ENCODE results near the gene OPCML.

OPCML gene

GRCh38 chr11:132772703-132773545, 759.4 kb downstream of the OPCML start:
- Mint-ChIP-seq H3K4me3 (no peak overlapping the region), H3K27ac (no peak overlapping the region), H3K9me3 (peaks cover 5% of the 10 kb centered on the region), H3K4me1 (ENCODE audit: low read depth) (no peaks in the 10 kb centered on the region), H3K27me3 (ENCODE audit: low read depth) (no peaks in the 10 kb centered on the region), H3K36me3 (ENCODE audit: low read depth) (no peaks in the 10 kb centered on the region)

- Mint-ChIP-seq H3K4me3 (no peak overlapping the region), H3K4me1 (ENCODE audit: low read depth) (no peaks in the 10 kb centered on the region), H3K36me3 (ENCODE audit: low read depth) (no peaks in the 10 kb centered on the region), H3K27me3 (ENCODE audit: low read depth) (no peaks in the 10 kb centered on the region), H3K27ac (no peak overlapping the region), H3K9me3 (peaks cover 5% of the 10 kb centered on the region)
These were observed 760.6 kb downstream of the OPCML start for GRCh38 chr11:132771746-132772145.

GRCh38 chr11:132770829-132771530, 761.3 kb downstream of the OPCML start:
- no peaks in the 10 kb centered on the region for H3K27me3 Mint-ChIP-seq (ENCODE audit: low read depth)
- no peak overlapping the region for H3K27ac Mint-ChIP-seq
- H3K36me3 Mint-ChIP-seq (ENCODE audit: low read depth) = no peaks in the 10 kb centered on the region
- H3K9me3 Mint-ChIP-seq = no peaks in the 10 kb centered on the region
- H3K4me3 Mint-ChIP-seq = no peak overlapping the region
- H3K4me1 Mint-ChIP-seq (ENCODE audit: low read depth) = no peaks in the 10 kb centered on the region

- Mint-ChIP-seq H3K9me3 (peaks cover 20% of the 10 kb centered on the region), H3K4me1 (ENCODE audit: low read depth) (no peaks in the 10 kb centered on the region), H3K4me3 (no peak overlapping the region), H3K27me3 (ENCODE audit: low read depth) (no peaks in the 10 kb centered on the region), H3K36me3 (ENCODE audit: low read depth) (no peaks in the 10 kb centered on the region), H3K27ac (no peak overlapping the region)
These were observed 768.8 kb downstream of the OPCML start for GRCh38 chr11:132763503-132763902.

- Mint-ChIP-seq H3K4me1 (ENCODE audit: low read depth) (no peaks in the 10 kb centered on the region), H3K27me3 (ENCODE audit: low read depth) (no peaks in the 10 kb centered on the region), H3K36me3 (ENCODE audit: low read depth) (no peaks in the 10 kb centered on the region), H3K4me3 (no peak overlapping the region), H3K9me3 (peaks cover 13% of the 10 kb centered on the region), H3K27ac (no peak overlapping the region)
These were observed 776.4 kb downstream of the OPCML start for GRCh38 chr11:132755934-132756333.

GRCh38 chr11:132751516-132752250, 780.6 kb downstream of the OPCML start:
- no peaks in the 10 kb centered on the region for H3K4me1 Mint-ChIP-seq (ENCODE audit: low read depth)
- H3K36me3 Mint-ChIP-seq (ENCODE audit: low read depth) = no peaks in the 10 kb centered on the region
- H3K27ac Mint-ChIP-seq = no peak overlapping the region
- no peaks in the 10 kb centered on the region for H3K27me3 Mint-ChIP-seq (ENCODE audit: low read depth)
- H3K9me3 Mint-ChIP-seq = peaks cover 3% of the 10 kb centered on the region
- H3K4me3 Mint-ChIP-seq = no peak overlapping the region

GRCh38 chr11:132746305-132746704, 786.0 kb downstream of the OPCML start:
- H3K9me3 Mint-ChIP-seq = peaks cover 3% of the 10 kb centered on the region
- no peaks in the 10 kb centered on the region for H3K27me3 Mint-ChIP-seq (ENCODE audit: low read depth)
- no peak overlapping the region for H3K27ac Mint-ChIP-seq
- no peak overlapping the region for H3K4me3 Mint-ChIP-seq
- H3K36me3 Mint-ChIP-seq (ENCODE audit: low read depth) = no peaks in the 10 kb centered on the region
- no peaks in the 10 kb centered on the region for H3K4me1 Mint-ChIP-seq (ENCODE audit: low read depth)

GRCh38 chr11:132745306-132745705, 787.0 kb downstream of the OPCML start:
- Mint-ChIP-seq H3K4me1 (ENCODE audit: low read depth) (no peaks in the 10 kb centered on the region), H3K27ac (no peak overlapping the region), H3K9me3 (peaks cover 2% of the 10 kb centered on the region), H3K36me3 (ENCODE audit: low read depth) (no peaks in the 10 kb centered on the region), H3K4me3 (no peak overlapping the region), H3K27me3 (ENCODE audit: low read depth) (no peaks in the 10 kb centered on the region)

- H3K36me3 Mint-ChIP-seq (ENCODE audit: low read depth) = no peaks in the 10 kb centered on the region
- no peaks in the 10 kb centered on the region for H3K4me1 Mint-ChIP-seq (ENCODE audit: low read depth)
- no peak overlapping the region for H3K4me3 Mint-ChIP-seq
- no peak overlapping the region for H3K27ac Mint-ChIP-seq
- no peaks in the 10 kb centered on the region for H3K27me3 Mint-ChIP-seq (ENCODE audit: low read depth)
- H3K9me3 Mint-ChIP-seq = no peaks in the 10 kb centered on the region
These were observed 787.5 kb downstream of the OPCML start for GRCh38 chr11:132744771-132745170.

- no peak overlapping the region for H3K27ac Mint-ChIP-seq
- H3K9me3 Mint-ChIP-seq = no peaks in the 10 kb centered on the region
- H3K4me3 Mint-ChIP-seq = no peak overlapping the region
- H3K36me3 Mint-ChIP-seq (ENCODE audit: low read depth) = no peaks in the 10 kb centered on the region
- no peaks in the 10 kb centered on the region for H3K27me3 Mint-ChIP-seq (ENCODE audit: low read depth)
- no peaks in the 10 kb centered on the region for H3K4me1 Mint-ChIP-seq (ENCODE audit: low read depth)
These were observed 788.7 kb downstream of the OPCML start for GRCh38 chr11:132743601-132744000.

GRCh38 chr11:132742929-132743328, 789.4 kb downstream of the OPCML start:
- Mint-ChIP-seq H3K4me3 (no peak overlapping the region), H3K4me1 (ENCODE audit: low read depth) (no peaks in the 10 kb centered on the region), H3K36me3 (ENCODE audit: low read depth) (no peaks in the 10 kb centered on the region), H3K27me3 (ENCODE audit: low read depth) (no peaks in the 10 kb centered on the region), H3K27ac (no peak overlapping the region), H3K9me3 (no peaks in the 10 kb centered on the region)

GRCh38 chr11:132734217-132734616, 798.1 kb downstream of the OPCML start:
- Mint-ChIP-seq H3K4me3 (no peak overlapping the region), H3K4me1 (ENCODE audit: low read depth) (no peaks in the 10 kb centered on the region), H3K27me3 (ENCODE audit: low read depth) (no peaks in the 10 kb centered on the region), H3K27ac (no peak overlapping the region), H3K9me3 (peaks cover 7% of the 10 kb centered on the region), H3K36me3 (ENCODE audit: low read depth) (no peaks in the 10 kb centered on the region)

- Mint-ChIP-seq H3K4me1 (ENCODE audit: low read depth) (no peaks in the 10 kb centered on the region), H3K36me3 (ENCODE audit: low read depth) (no peaks in the 10 kb centered on the region), H3K27me3 (ENCODE audit: low read depth) (no peaks in the 10 kb centered on the region), H3K4me3 (no peak overlapping the region), H3K27ac (no peak overlapping the region), H3K9me3 (peaks cover 14% of the 10 kb centered on the region)
These were observed 804.3 kb downstream of the OPCML start for GRCh38 chr11:132728026-132728425.

- Mint-ChIP-seq H3K36me3 (ENCODE audit: low read depth) (no peaks in the 10 kb centered on the region), H3K4me3 (no peak overlapping the region), H3K27me3 (ENCODE audit: low read depth) (peaks cover 3% of the 10 kb centered on the region), H3K27ac (no peak overlapping the region), H3K4me1 (ENCODE audit: low read depth) (peaks cover 9% of the 10 kb centered on the region), H3K9me3 (peaks cover 6% of the 10 kb centered on the region)
These were observed 810.8 kb downstream of the OPCML start for GRCh38 chr11:132721526-132721925.

- Mint-ChIP-seq H3K9me3 (no peaks in the 10 kb centered on the region), H3K4me1 (ENCODE audit: low read depth) (peaks cover 9% of the 10 kb centered on the region), H3K27me3 (ENCODE audit: low read depth) (peaks cover 3% of the 10 kb centered on the region), H3K4me3 (no peak overlapping the region), H3K36me3 (ENCODE audit: low read depth) (no peaks in the 10 kb centered on the region), H3K27ac (no peak overlapping the region)
These were observed 812.6 kb downstream of the OPCML start for GRCh38 chr11:132719684-132720083.

All from T-helper 1 cell treated with Interleukin-12 subunit alpha and Interleukin-12 subunit beta and Interleukin-4 antibody, amounts not matched to agents 30 μg/mL and 1 μg/mL, for 36 hours (primary cell).